ENCODE measurements around the gene CENPX.

GRCh38 chr17:82063424-82064415 lies 41.0 kb upstream of the CENPX start:
- TF ChIP-seq, protein P1, sequence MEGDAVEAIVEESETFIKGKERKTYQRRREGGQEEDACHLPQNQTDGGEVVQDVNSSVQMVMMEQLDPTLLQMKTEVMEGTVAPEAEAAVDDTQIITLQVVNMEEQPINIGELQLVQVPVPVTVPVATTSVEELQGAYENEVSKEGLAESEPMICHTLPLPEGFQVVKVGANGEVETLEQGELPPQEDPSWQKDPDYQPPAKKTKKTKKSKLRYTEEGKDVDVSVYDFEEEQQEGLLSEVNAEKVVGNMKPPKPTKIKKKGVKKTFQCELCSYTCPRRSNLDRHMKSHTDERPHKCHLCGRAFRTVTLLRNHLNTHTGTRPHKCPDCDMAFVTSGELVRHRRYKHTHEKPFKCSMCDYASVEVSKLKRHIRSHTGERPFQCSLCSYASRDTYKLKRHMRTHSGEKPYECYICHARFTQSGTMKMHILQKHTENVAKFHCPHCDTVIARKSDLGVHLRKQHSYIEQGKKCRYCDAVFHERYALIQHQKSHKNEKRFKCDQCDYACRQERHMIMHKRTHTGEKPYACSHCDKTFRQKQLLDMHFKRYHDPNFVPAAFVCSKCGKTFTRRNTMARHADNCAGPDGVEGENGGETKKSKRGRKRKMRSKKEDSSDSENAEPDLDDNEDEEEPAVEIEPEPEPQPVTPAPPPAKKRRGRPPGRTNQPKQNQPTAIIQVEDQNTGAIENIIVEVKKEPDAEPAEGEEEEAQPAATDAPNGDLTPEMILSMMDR (IDR thresholded peaks at IDR 0.05; ENCODE audit: low read depth, low read length) = no peak
- no peak for TF ChIP-seq EZH2phosphoT487 (IDR thresholded peaks at IDR 0.05; ENCODE audit: low read depth)

All from OCI-LY3 (cell line).